Measurements from ENCODE around the gene NFYC. TPM values are rescaled to one million over a fixed set of nuclear protein-coding genes. Genes with fewer than 3 reads are reported as not detected.

The NFYC gene
- polyA plus RNA-seq, 4 donors, result 92.0 to 106 (median 101) TPM

DNA sequence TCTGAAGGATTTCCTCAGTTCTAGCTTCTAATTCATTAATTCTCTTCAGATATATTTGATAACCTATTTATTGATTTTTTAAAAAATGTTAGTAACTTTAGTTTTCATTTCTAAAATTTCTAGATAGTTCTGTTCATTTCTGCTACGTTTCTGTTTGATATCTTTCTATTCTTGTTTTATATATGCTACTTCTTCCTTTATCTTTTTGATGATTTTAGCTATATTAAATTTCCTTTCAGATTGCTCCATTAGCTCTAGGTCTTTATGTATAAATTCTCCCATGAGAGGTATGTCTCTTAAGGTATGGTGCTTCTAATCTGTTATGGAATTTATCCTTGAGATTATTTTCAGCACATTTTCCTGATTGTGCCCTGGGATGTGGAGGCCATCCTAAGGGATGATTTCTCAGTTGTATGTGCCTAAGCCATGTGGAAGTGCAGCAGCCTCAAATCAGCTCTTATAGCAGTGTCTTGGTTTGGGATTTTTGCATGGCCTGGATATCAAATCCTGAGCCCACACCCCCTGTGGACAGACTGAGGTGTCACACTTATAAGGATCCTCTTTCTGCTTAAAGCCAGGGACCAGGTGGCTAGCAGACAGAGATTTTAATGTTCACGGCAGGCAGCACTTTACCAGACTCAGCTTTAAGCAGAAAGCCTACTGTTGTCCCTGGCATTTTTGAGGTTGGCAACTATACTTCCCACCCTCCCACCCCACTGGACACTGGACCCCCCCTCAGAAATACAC lies 85.9 kb downstream of the NFYC start:
- DNase-seq (ENCODE audit: low read depth in 4 of 4, low spot score in 3 of 4), result no peak

DNA sequence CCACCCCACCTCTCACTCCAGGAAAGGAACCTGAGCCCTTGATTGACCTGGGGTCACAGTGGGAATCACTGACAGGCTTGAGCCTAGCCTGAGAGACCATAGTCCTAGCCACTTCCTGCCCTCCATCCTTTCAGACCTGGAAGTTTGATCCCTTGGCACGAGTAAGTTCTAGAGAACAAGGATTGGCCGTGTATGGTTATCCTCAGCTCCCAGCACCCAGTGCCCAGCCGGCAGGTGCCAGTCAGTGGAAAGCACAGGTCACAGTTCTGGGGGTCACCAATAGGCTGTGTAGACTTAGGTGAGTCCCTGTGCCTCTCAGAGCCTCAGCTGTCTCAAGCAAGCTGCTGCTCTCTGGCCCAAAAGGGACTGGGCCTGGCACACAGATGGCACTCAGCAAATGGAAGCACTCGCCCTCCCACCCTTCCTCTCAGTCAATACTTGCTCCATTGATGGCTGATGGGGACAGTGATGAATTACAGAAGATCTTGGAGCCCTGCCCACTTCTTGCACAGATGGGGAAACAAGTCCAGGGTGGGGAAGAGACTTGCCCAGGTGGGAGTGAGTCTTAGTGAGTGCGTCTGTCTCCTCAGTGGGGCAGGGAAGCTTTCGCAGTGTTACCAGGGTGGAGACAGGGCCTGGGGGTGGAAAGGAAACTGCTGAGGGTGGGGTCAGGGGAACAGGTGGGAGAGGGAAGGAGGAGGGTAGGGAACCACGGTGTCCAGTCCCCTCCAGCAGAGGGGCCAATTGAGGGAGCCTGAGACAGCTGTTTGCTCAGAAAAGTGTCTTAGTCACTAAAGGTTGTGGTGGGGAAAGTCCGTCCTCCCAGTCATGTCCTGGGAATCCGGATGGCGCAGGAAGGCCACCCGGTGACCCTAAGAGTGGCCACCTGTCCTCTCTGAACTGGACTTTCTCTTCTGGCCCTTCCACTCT lies 89.4 kb downstream of the NFYC start:
- no peak for DNase-seq (ENCODE audit: low read depth in 4 of 4, low spot score in 3 of 4)

DNA sequence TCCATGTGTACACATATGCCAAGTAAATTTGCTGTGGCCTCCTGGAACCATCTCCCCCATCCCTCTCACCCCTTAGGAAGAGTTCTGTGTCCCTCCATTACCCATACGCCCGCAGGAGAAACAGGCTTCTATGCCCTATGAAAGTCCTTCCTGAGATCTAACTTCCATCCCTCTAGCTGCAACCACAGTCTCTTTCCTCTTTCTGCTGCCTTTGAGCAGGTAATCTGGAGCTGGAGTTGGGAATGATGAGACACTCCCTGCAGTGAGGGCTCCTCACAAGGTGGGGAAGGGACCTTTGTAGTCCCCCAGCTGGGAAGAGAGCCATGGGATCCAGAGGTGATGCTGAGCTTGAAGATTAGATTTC lies 90.1 kb downstream of the NFYC start:
- DNase-seq (ENCODE audit: low read depth in 4 of 4, low spot score in 3 of 4), result no peak

DNA sequence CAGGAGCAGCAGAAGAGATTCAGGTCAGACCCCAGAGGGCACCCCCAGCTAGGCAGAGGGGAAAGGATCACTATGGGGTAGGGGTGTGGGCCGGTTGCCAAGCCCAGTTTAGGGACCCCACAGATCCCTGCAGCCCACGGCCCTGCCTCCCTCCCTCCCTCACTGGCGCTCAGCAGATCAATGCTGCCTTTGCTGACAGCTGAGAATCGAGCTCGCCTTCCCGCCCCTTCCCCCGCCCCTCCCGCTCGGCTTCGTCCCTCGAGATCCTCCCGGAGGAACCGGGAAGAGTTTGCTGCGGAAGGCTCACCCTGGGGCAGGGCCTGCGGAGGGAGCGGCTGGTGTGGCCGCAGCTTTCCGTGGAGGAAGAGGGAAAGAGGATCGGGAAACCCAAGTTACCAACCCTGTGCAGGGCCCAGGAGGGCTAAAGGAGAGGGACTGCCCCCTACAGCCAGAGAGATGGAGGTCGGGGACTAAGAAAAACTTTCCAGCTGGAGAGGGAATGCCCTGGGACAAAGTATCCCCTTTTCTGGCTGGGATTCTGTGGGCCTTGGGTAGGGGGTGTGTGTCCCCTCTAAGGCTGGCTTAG lies 91.0 kb downstream of the NFYC start:
- no peak for DNase-seq (ENCODE audit: low read depth in 4 of 4, low spot score in 3 of 4)

DNA sequence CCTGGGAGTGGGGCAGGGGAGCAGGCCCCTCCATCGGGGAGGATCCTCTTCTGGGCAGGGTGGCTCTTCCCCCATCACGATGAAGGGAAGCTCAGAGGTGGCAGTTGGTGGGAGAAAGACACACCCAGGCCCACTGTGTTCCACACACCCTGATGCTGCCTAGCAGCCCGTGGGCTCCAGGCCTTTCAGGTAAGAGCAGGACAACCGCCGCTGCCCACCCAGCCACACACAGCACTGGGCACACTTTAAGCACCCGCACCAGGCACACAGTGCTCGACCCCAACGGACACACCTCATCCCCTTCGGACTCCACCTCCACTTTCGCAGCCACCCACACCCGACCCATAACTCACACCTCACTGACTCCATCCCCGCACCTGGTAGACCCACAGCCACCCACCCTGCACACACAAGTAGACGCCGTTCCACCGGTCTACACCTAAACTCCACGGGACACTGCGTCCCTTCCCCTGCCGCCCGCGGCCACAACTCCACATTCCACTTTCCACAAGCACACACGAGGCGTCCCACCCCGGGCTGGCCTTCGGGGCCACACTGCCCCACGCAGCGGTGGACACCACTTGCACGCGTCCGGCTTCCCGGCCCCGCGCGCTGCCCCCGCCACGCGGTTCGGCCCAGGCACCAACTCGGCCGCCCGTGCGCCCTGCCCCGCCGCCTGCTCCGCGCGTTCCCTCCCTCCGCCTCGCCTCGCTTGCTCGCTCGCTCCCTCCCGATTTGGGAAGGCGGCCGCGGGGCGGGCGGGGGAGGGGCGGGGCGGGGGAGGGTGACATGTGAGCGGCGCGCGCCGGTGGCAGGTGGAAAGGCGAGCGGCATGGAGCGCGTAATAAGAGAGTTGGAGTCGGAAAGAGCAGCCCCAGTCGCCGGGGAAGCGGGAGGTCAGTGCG lies 91.7 kb downstream of the NFYC start, which contains the start of gene KCNQ4:
Gene KCNQ4 (plus strand): TSS at position 787 of the 905 bp plus-strand sequence. CDS start 307 bp downstream, outside the sequence.
- no peak for DNase-seq (ENCODE audit: low read depth in 4 of 4, low spot score in 3 of 4)

DNA sequence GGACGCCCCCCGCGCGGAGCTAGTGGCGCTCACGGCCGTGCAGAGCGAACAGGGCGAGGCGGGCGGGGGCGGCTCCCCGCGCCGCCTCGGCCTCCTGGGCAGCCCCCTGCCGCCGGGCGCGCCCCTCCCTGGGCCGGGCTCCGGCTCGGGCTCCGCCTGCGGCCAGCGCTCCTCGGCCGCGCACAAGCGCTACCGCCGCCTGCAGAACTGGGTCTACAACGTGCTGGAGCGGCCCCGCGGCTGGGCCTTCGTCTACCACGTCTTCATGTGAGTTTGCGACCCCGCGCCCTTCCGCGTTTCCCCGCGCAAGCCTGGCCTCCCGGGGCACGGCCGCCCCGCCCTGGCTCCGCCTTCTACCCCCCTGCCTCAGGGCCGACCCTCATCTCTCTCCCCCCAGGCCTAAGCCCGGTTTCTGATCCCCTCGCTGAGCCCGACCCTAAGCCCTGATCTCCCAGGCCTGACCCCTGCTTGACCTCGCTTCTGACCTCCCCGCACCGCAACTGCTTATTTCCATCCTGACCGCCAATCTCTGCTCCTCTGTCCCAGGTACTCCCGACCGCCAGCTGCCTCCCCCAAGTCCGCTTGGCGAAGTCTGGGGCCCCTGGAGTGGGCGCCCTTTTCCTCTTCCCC lies 92.8 kb downstream of the NFYC start:
- no peak for DNase-seq (ENCODE audit: low read depth in 4 of 4, low spot score in 3 of 4)

DNA sequence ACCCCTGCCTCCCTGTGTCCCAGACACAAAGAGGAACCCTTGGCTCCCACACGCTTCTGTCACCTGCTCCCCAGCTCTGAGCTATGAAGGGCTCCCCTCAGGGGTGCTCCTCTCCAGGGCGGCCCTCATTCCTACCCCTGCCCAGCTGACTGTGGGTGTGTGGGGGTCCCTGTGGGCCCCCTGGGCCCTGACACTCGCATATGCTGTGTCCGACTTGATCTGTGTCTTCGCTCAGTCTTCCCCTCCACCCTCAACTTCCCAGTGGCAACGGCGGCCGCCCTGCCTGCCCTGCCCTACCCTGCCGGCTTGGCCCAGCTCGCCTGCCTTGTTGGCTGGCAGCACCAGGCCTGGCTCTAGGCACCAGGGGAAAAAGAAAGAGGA lies 93.3 kb downstream of the NFYC start:
- DNase-seq (ENCODE audit: low read depth in 4 of 4, low spot score in 3 of 4), result no peak

DNA sequence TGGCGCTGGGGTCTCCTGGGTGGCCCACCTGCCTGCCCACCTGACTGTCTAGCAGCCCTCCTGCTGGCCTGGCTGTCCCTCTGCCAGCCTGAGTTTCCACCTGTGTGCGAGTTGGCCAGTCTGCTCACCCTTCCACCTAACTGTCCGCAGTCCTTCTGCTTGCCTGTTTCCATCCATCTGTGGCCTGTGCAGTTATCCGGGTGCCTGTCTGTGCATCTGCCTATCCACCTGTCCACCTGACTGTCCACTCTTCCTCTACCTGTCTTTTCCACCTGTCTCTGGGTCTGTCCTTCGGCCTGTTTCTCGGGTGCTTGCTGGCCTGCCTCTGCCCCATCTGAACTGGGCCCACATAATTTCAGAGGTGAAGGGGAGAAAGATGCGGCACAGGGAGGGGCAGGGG lies 93.9 kb downstream of the NFYC start:
- DNase-seq (ENCODE audit: low read depth in 4 of 4, low spot score in 3 of 4), result no peak

DNA sequence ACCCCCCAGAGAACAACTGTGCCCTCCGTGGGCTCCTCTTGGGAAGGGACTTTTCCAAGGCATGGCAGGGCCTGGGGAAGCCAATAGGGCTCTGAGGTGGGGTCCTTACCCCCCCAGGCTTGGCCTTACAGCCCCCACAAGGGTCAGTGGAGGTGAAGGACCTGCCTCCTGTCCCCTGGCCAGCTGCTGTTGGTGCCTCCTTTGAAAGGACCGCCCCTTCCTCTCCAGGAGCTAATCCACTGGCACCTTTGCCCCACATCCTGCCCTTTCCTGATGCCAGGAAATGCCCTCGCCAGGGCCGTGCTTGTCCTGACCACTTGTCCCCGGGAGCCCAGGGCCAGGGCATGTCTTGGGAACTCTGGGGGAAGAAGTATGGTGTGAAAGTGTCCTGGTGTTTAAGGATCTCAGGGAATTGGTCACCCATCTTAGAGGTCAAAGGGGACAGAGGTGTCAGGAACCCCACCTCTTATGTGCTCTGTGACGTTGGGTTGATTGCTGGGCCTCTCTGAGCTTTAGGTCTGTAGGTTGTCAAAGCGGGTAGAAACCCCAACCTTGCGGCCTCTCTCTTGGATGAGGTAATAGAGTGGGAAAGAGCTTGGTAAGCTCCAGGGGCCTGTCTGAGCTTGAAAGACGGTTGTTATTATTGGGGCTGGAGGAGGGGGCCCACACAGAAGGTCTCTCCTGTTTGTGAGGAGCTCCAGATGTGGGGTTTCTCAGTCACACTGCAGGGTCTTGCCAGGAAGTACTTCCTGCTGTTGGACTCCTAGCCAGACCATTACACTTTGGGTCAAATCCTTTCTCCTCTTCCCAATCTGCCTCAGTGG lies 94.9 kb downstream of the NFYC start:
- DNase-seq (ENCODE audit: low read depth in 4 of 4, low spot score in 3 of 4), result no peak

DNA sequence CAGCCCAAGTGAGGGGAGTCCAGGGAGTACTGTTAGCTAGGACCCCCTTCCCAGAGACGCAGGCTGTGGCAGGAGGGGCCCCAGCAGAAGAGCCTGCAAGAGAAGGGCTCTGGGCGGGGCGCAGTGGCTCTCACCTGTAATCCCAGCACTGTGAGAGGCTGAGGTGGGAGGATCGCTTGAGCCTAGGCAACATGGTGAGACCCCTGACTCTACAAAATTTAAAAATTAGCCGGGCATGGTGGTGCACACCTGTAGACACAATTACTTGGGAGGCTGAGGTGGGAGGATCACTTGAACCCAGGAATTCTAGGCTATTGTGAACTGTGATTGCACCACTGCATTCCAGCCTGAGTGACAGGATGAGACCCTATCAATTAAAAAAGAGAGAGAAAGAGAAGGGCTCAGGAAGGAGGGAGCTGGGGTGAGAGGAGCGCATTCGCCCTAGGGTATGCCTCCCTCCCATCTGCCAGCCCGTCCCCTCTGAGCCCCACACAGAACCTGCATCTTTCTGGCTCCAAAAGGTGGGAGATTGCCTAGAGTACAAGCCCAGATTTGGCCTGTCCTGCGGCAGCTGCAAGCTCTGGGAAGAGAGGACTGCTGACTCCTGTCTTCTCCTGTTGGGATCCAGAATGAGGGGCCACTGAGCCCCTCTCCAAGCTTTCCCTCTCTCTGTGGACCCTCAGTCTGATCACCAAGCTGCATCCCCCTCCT lies 95.6 kb downstream of the NFYC start:
- no peak for DNase-seq (ENCODE audit: low read depth in 4 of 4, low spot score in 3 of 4)

DNA sequence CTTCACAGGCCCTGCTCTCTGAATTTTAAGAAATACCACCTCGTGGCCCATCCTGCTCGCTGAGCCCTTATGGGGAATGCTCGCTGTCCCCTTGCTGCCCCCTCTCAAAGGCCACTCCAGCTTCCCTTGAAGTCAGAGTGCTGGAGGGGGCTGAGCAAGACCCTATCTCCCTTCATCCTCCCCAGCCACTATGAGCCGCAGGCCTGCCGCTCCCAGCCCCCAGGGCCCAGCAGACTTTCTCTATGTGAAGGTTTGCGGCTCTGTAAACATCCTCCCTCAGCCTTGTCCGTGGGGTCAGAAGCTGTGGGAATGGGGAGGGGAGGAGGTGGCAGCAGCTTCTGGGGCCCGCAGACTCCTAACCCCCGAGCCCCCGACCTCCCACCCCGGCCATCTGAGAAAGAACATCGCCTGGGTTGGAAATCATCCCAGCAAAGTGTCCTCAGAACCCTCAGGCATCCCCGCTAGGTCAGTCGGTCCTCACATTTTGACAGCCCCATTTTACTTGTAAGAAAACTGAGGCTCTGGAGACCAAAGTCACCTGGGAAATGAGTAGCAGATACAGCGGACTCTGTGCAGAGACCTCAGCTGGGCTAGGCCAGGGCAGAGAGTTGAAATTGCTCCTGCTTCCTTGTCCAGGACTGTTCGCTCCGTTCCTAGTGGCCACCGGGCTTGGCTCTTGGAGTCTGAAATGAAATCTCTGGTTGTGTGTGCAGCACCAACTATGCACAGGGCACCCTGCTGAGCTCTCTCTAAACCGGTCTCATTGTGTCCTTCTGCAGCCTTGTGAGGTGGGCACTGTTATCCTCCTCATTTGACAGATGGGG lies 96.4 kb downstream of the NFYC start:
- no peak for DNase-seq (ENCODE audit: low read depth in 4 of 4, low spot score in 3 of 4)

DNA sequence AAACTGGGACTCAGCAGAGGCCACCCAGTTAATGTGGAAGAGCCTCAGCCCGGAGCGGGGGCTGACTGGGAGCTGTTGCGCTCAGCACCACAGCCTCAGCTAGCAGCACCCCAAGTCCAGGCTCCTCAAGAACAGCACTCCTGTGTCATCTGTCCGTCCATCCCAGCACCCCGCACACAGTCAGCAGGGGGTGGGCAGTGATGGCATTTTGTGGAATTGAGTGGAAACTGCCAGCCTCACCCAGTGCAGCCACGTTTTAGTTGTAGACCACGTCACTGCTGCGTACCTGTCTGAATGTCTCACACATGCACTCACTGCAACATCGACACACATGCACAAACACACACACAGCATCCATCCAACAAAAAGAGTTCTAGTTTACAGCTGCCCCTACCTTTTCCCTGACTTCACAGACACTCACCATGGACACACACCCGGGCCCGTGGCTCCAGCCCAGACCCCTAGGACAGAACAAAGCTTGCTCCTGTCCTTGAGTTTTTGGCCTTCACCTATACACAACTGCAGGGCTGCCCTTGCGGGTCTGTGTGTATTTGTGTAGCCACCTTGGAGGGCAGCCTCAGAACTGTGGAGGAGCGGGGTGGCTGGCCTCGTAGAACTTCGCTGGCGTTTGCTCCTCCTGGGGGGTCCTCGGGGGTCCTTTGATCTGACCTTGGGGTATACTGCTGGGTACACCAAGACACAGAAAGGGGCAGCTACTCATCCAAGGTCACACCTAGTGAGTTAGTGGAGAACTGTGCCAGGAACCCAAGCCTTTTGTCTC lies 97.2 kb downstream of the NFYC start:
- DNase-seq (ENCODE audit: low read depth in 4 of 4, low spot score in 3 of 4), result no peak

DNA sequence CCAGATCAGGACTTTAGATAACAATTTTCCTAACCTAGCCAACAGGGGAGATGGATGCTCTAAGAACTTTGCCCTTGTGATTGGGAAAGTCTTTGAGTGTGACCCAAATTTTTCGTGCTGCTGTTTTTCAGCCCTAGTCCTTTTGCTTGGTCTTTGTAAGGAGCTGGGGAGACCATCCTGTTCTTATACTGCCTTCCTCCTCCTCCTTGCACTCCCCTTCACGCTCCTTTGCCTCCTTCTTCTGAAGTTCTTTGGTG lies 97.8 kb downstream of the NFYC start:
- no peak for DNase-seq (ENCODE audit: low read depth in 4 of 4, low spot score in 3 of 4)

DNA sequence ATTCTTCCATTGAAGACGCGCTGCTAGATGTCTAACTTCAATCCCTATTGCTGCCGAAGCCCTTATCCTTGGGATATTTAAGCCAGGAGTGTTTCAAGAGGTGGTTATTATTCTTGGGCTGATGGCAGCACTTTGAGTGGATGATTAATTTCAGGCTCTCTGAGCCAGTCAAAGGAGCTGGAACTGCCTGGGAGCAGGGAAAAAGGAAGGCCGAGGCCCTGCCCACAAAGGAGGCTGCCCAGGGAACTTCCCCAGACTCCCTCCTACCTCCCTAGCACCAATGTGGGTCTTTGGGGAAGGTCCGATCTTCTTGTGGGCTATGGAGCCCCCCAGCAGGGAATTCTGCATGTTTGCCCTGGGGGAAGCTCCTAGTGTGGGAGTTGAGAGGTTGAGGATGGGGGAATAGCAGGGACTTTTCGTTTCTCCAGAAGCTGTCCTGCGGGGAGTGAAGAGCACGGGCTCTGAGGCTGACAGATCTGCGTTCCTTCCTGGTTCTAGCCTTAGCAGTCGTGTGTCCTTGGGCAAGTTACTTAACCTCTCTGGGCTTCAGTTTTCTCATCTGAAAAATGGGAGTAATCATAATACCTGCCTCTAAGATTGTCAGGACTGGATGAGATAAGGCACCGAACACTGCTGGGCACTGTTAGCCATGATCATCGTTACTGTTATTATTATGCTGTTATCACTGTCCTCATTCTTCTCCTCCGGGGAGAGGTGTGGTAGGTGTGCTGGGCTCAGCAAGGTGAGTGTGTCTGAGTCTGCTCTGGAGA lies 98.3 kb downstream of the NFYC start:
- no peak for DNase-seq (ENCODE audit: low read depth in 4 of 4, low spot score in 3 of 4)

DNA sequence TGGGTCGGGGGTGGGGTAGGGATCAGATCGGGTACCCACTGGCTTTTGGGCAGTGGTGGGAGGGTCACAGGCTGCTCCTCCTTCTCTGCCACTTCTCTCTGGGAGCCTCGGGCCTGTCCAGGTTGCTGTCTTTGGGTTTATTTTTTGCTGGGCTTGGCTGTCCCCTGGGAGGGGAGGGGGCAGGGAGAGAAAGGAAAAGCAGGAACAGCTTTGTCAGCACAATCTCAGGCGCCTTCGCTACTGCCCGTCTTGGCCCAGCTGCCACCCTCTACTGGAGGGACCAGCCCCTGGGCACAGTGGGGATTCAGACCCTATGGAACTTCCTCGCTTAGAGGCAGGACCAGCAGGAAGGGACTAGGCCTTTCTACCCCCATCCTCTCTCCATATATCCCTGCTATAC lies 100.5 kb downstream of the NFYC start:
- no peak for DNase-seq (ENCODE audit: low read depth in 4 of 4, low spot score in 3 of 4)

DNA sequence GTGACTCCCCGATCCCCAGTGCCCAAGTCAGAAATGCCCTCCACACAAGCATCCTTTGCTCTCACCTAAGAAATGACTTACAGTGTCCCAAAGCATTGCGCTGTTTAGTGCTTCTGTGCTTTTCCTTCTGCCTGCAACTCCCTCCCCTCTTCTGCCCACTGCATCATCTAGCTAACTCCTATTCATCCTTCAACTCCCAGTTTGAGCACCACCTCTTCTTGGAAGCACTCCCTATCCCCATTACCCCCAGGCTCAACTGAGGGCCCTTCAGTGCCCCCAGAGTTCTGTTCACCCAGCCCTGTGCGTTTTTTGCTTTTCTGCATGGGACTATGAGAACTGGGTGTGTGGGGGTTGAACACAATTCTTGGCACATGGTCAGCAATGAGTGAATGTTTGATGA lies 102.1 kb downstream of the NFYC start:
- no peak for DNase-seq (ENCODE audit: low read depth in 4 of 4, low spot score in 3 of 4)
